ENCODE data around the gene AADACL4. TPM values are rescaled to one million over a fixed set of nuclear protein-coding genes. Genes with fewer than 3 reads are reported as not detected.

The AADACL4 gene

GRCh38 chr1:12715896-12716437 lies 72.1 kb downstream of the AADACL4 start, which contains the start of gene AADACL3:
TSS of gene AADACL3 (plus strand) at chr1:12716110. CDS start at chr1:12716177, 67 bp downstream.
- H3K27ac ChIP-seq (ENCODE audit: low read depth, low read length), result peak within 1 kb of the TSS; percentile 60
- H3K9ac ChIP-seq (ENCODE audit: low read length), result no peak within 1 kb of the TSS
- H3K4ac ChIP-seq (ENCODE audit: low read depth, low read length), result peak within 1 kb of the TSS; percentile 90
- no peak within 1 kb of the TSS for H2AK5ac ChIP-seq (ENCODE audit: low read length)
- no peaks in the 10 kb centered on the region for H3K27me3 ChIP-seq (ENCODE audit: insufficient read depth, low read length, poor library complexity)
- no peak within 1 kb of the TSS for H3K4me3 ChIP-seq (ENCODE audit: low read length)
- peak within 1 kb of the TSS; percentile 59 for H3K23ac ChIP-seq (ENCODE audit: low read length)
- H2BK15ac ChIP-seq (replicated peaks; ENCODE audit: low read depth), result no peak within 1 kb of the TSS
- H3K79me2 ChIP-seq (ENCODE audit: control insufficient read depth, insufficient read depth, low read length), result no peaks in the 10 kb centered on the region
- H2BK120ac ChIP-seq (ENCODE audit: low read depth, low read length), result no peak within 1 kb of the TSS
- no peak within 1 kb of the TSS for H4K5ac ChIP-seq (ENCODE audit: low read length)
- DNase-seq, result no peak
- H3K18ac ChIP-seq (ENCODE audit: low read length), result peak within 1 kb of the TSS; percentile 0
- H3K56ac ChIP-seq (ENCODE audit: low read length), result peak within 1 kb of the TSS; percentile 69
- H3K36me3 ChIP-seq (ENCODE audit: control insufficient read depth, insufficient read depth, low read length), result no peaks in the 10 kb centered on the region
- no peaks in the 10 kb centered on the region for H3K79me1 ChIP-seq (ENCODE audit: low read length)
- peak within 1 kb of the TSS; percentile 76 for H2BK5ac ChIP-seq (ENCODE audit: low read length)
- no peak within 1 kb of the TSS for H3K4me2 ChIP-seq (ENCODE audit: low read length)
- peaks cover 10% of the 10 kb centered on the region for H3K4me1 ChIP-seq (ENCODE audit: control insufficient read depth, low read depth, low read length)
- no peak within 1 kb of the TSS for H4K8ac ChIP-seq (ENCODE audit: low read depth, low read length)
- WGBS (ENCODE audit: extremely low coverage, insufficient coverage, low lambda C conversion rate), result no CpG with 5 or more reads among the region's 8 CpGs

Small RNAs within 50 kb of the gene (small RNA-seq; reads per million reads assigned to genes)
- not detected for gene AC244670.1 (ENCODE audit: insufficient read depth)
